HG02798 (cell line): Measurements from ENCODE around the gene CRYAA.
"Not testable (repeated sequence)": the region's sequence is repeated elsewhere in the genome, so short reads cannot be mapped to it uniquely, and the experiment has no call there.

Source experiments
- ATAC-seq: cut with Tn5 transposase; IDR thresholded peaks from one replicate; pipeline ENCODE4 v1.9.1; 2021; ENCODE audit warnings: mild to moderate bottlenecking; ENCODE audit not compliant: unreplicated experiment, poor library complexity

The CRYAA gene

GRCh38 chr21:43168708-43169107 is at the start of gene CRYAA:
Gene CRYAA (plus strand): TSS chr21:43169008. CDS start chr21:43169100, 92 bp downstream.
- not testable (repeated sequence) for ATAC-seq

- not testable (repeated sequence) for ATAC-seq
These were observed 38.7 kb upstream of the CRYAA start for GRCh38 chr21:43130094-43130493.

DNA sequence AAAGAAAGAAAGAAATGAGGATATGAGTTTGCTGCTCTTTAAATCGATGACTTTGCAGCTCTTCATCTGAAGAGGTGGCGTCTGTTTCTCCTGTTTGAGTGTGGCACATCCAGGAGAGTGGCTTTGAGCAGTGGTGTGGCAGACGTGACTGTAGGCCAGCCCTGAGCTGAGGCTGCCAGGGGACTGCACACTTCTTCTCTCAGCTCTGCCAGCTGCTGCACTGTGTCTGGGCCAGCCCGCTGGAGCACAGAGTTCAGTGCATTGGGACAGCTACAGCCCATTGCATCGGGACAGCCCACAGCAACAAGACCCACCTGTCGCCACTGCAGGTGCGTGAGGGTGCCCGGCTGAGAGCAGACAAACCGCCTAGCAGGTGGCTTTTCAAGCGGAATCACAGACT is 34.3 kb upstream of the CRYAA start:
- ATAC-seq: not testable (repeated sequence)

- ATAC-seq: not testable (repeated sequence)
These were observed 29.9 kb upstream of the CRYAA start for GRCh38 chr21:43138944-43139343.

DNA sequence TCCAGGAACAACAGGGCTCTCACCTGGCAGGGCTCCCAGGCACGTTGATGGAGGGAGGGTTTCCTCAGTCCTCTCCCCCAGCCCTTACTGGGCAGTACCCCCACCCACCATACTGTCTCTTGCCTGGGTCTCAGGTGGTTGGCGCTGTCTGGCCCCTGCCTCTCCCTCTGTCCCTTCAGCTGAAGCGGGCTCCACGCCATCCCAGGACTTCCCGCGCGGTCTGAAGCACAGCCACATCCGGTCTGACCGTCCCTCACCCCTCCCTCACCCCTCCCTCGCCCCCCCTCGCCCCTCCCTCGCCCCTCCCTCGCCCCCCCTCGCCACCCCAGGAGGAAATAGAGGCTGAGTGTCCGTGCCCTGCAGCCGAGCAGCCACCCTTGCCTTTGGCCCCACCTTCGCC is 27.4 kb upstream of the CRYAA start:
- not testable (repeated sequence) for ATAC-seq

- ATAC-seq: not testable (repeated sequence)
These were observed 22.2 kb upstream of the CRYAA start for GRCh38 chr21:43146637-43147036.

DNA sequence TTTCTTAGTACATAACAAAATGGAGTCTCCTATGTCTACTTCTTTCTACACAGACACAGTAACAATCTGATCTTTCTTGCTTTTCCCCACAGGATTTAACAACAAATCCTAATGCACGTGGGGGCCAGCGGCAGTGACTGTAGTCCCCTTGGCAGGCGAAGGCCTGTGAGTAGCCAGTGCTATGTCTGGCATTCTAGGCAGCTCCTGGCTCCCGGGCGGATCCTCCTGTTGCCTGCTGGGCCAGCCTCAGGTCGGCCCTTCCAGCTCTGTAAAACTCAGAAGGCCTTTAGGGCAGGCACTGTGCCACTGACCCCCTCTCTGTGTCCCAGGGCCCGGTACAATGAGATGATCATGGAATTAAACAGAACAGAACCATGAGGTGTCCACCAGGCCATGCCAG is 20.8 kb upstream of the CRYAA start:
- not testable (repeated sequence) for ATAC-seq

- not testable (repeated sequence) for ATAC-seq
These were observed 19.5 kb upstream of the CRYAA start for GRCh38 chr21:43149344-43149743.

DNA sequence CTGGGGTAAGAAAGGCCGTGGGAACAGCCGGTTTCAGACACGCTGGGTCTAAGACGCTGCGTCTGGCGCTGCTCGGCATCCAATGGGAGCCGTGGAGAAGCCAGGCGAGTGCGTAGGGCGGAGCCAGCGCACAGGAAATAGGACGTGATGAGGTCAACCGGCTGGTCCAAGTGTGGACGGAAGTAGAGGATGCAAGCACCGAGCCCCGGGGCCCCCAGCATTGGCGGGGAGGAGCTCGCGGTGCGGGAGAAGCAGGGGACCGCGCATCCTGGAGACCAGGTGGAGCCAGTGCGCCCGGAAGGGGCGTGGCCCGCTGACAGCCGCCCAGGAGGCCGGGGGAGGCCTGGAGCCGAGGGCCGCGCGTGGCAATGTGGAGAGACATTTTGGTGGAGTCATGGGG is 15.2 kb upstream of the CRYAA start:
- ATAC-seq: not testable (repeated sequence)

DNA sequence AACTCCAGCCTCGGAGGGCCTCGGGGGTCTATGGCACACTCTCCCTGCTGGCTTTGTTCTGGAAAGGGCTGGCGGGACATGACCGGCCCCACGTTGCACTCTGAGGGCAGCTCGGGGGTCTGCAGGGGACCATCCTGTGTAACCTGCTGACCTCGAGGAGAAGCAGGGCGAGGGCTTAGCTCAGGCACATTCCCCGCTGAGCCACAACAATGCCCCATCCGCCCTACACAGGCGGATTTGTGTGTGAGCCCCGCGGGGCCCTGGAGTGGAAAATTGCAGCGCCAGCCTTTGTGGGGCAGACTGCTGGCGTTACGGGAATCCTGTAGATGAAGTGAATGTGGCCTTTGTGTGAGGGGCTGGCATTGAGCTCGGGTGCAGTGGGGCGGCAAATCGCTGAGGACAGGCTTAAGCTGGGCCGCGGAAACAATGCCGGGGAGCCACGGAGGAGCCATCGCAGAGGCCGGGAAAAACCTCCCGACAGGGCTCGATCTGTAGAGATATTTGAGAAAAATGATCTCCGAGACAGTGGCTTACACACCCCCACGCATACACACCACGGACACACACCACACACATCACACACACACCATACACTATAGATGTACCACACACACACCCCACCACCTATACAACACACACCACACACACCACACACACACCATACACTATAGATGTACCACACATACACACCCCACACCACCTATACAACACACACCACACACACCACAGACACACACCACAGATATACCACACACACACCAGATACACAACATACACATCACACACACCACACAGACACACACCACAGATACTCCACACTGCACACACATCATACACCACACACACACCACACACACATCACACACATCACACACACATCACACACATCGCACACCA is 9.3 kb upstream of the CRYAA start:
- not testable (repeated sequence) for ATAC-seq

DNA sequence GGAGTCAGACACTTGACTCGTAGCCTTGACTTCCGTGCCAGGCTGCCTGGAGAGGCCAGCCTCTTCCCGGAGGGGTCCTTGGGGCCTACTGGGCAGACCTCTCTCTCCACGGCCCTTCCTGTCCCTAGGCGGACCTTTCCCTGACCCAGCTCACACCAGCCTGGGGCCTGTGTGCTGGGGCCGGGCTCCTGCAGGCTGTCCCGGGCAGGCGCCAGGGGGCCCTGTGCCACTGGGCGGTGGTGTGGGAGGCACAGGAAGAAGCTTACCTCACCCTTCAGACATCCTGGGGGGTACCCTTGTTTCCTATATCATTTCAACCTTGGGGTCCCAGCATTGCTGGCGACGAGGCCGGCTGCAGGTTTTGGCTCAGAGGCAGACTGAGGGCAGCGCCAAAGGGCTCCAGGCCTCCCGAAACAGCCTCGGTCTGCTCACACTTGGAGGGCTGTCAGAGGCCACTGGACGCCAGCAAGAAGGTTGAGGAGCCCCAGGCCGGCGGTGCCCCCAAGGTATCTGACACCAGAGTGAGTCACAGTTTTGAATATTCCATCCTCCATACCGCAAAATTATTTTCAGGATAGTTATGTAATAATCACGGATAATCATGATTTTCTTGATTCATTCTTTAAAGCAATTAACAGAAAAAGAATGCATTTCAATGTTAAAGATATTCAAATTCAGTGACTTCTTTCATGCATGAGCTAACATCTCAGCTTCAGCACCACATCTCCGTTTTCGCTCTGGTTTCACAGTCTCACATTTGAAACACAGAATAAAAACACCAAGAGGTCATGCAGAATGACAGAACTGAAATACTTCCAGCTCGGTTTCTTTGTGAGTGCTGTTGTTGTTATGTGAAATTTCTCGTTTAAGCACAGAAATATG is 6.7 kb upstream of the CRYAA start:
- ATAC-seq: not testable (repeated sequence)

GRCh38 chr21:43162708-43163205 is 6.1 kb upstream of the CRYAA start:
- ATAC-seq: not testable (repeated sequence)

GRCh38 chr21:43164823-43165222 is 4.0 kb upstream of the CRYAA start:
- ATAC-seq: peak; percentile 39

- ATAC-seq: not testable (repeated sequence)
These were observed 3.1 kb upstream of the CRYAA start for GRCh38 chr21:43165734-43166133.

- ATAC-seq: not testable (repeated sequence)
These were observed 550 bp downstream of the CRYAA start for GRCh38 chr21:43169230-43169886.

GRCh38 chr21:43169891-43170290 is 1.1 kb downstream of the CRYAA start:
- ATAC-seq: not testable (repeated sequence)

- not testable (repeated sequence) for ATAC-seq
These were observed 4.0 kb downstream of the CRYAA start for GRCh38 chr21:43172812-43173211.

GRCh38 chr21:43173438-43173837 is 4.6 kb downstream of the CRYAA start:
- not testable (repeated sequence) for ATAC-seq

- ATAC-seq: not testable (repeated sequence)
These were observed 5.1 kb downstream of the CRYAA start for GRCh38 chr21:43173930-43174329.

DNA sequence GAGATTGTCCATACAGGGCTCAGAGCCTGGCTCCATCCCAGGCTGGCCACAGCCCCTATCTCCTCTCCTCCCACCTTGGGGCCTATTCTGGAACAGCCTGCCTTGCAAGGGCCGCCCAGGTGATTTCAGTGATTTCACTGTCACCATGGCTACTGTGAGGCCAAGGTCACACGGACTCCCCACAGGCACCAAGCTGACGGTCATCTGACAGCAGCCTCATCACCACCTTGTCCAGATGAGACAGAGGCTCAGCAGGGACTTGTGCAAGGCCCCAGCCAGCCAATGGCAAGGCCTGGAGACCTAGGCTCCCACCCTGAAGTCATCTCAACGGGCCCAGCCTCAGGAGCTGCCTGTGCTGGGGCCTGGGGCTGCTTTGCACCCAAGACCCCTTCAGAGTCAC is 6.2 kb downstream of the CRYAA start:
- not testable (repeated sequence) for ATAC-seq
